Measurements from ENCODE around the gene IL5RA.

The IL5RA gene

GRCh38 chr3:3110299-3110630, at the start of gene IL5RA:
Gene IL5RA, minus strand, starts transcription at chr3:3110374. Its CDS starts 5,390 bp downstream, at chr3:3104984.
- DNase-seq (ENCODE audit: low read depth), result no peak
- no peak for TF ChIP-seq CTCF (conservative IDR thresholded peaks at IDR 0.05; ENCODE audit: low read length)
- no peak within 1 kb of the TSS for H3K4me3 ChIP-seq (ENCODE audit: low read length)

- no peak overlapping the region for H3K4me3 ChIP-seq (ENCODE audit: low read length)
- DNase-seq (ENCODE audit: low read depth), result no peak
- no peak for TF ChIP-seq CTCF (conservative IDR thresholded peaks at IDR 0.05; ENCODE audit: low read length)
These were observed 47.3 kb upstream of the IL5RA start for GRCh38 chr3:3157484-3157883.

GRCh38 chr3:3154879-3155610, 44.9 kb upstream of the IL5RA start:
- TF ChIP-seq CTCF (conservative IDR thresholded peaks at IDR 0.05; ENCODE audit: low read length), result no peak
- H3K4me3 ChIP-seq (ENCODE audit: low read length), result no peak overlapping the region
- DNase-seq (ENCODE audit: low read depth), result no peak

GRCh38 chr3:3151513-3151912, 41.3 kb upstream of the IL5RA start:
- no peak for DNase-seq (ENCODE audit: low read depth)
- no peak overlapping the region for H3K4me3 ChIP-seq (ENCODE audit: low read length)
- no peak for TF ChIP-seq CTCF (conservative IDR thresholded peaks at IDR 0.05; ENCODE audit: low read length)

GRCh38 chr3:3149560-3149959, 39.4 kb upstream of the IL5RA start:
- no peak for DNase-seq (ENCODE audit: low read depth)
- no peak overlapping the region for H3K4me3 ChIP-seq (ENCODE audit: low read length)
- no peak for TF ChIP-seq CTCF (conservative IDR thresholded peaks at IDR 0.05; ENCODE audit: low read length)

- peak; percentile 34 for DNase-seq (ENCODE audit: low read depth)
- no peak for TF ChIP-seq CTCF (conservative IDR thresholded peaks at IDR 0.05; ENCODE audit: low read length)
- no peak overlapping the region for H3K4me3 ChIP-seq (ENCODE audit: low read length)
These were observed 35.7 kb upstream of the IL5RA start for GRCh38 chr3:3145831-3146230.

- no peak overlapping the region for H3K4me3 ChIP-seq (ENCODE audit: low read length)
- TF ChIP-seq CTCF (conservative IDR thresholded peaks at IDR 0.05; ENCODE audit: low read length), result no peak
- no peak for DNase-seq (ENCODE audit: low read depth)
These were observed 31.8 kb upstream of the IL5RA start for GRCh38 chr3:3141939-3142338.

All from AG10803 (cell line).